Measurements from ENCODE around the gene LPGAT1.
A peak's percentile ranks its signal among the peaks of the same experiment; 100 is the strongest.
"Not testable (repeated sequence)": the region's sequence is repeated elsewhere in the genome, so short reads cannot be mapped to it uniquely, and the experiment has no call there.

The LPGAT1 gene

DNA sequence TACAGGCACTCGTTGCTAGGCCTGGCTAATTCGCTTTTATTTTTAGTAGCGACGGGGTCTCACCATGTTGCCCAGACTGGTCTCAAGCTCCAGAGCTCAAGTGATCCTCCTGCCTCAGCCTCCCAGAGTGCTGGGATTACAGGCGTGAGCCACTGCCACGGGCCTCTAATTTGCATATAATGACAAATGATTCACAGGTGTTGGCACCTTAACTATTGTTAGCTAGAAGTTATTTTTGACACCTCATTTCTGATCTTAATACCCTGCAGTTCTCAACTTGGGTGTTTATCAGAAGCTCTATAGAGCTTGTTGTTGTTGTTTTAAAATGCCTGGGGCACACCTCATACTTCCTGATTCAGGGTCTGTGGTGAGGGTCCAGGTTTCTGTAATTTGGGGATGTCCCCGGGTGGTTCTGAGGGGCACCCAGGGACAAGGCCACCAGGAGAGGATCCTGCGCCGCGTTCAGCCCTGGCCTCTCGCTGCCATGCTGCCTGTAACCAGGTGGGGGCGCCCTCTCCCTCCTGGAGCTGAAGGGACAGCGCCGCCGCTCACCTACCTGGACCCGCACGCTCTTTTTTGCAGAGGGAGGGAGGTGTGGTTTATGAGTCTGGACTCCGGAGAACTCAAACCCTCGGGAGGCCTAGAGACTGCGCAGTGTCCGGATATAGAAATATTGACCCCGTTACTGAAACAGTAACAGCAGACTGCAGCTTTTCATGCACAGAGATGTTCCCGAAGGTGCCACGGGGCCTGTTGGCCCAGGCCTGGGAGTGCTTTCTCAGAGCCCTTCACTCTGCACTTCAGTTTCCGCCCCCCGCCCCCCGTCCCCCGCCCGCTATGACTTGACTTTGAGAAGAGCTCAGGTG lies 132.2 kb downstream of the LPGAT1 start:
- ChIA-PET CTCF (interaction anchor here (0.5 to 5.4 kb wide), 31 partner anchors 13 to 860 kb away, joined by 3 to 20 read pairs (median 4); partner anchors contain the start of genes DTL and INTS7), POLR2A (ENCODE audit: low non-redundant PET) (no interaction called here)
- H3K27ac ChIP-seq = no peak overlapping the region
- TF ChIP-seq, protein P1, sequence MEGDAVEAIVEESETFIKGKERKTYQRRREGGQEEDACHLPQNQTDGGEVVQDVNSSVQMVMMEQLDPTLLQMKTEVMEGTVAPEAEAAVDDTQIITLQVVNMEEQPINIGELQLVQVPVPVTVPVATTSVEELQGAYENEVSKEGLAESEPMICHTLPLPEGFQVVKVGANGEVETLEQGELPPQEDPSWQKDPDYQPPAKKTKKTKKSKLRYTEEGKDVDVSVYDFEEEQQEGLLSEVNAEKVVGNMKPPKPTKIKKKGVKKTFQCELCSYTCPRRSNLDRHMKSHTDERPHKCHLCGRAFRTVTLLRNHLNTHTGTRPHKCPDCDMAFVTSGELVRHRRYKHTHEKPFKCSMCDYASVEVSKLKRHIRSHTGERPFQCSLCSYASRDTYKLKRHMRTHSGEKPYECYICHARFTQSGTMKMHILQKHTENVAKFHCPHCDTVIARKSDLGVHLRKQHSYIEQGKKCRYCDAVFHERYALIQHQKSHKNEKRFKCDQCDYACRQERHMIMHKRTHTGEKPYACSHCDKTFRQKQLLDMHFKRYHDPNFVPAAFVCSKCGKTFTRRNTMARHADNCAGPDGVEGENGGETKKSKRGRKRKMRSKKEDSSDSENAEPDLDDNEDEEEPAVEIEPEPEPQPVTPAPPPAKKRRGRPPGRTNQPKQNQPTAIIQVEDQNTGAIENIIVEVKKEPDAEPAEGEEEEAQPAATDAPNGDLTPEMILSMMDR (conservative IDR thresholded peaks at IDR 0.05; ENCODE audit: low read depth) = peak; percentile 95
- peak; percentile 67 for DNase-seq (ENCODE audit: low spot score)

- TF ChIP-seq, protein P1 (conservative IDR thresholded peaks at IDR 0.05; ENCODE audit: low read depth) = no peak
- POLR2A ChIA-PET (ENCODE audit: low non-redundant PET) = no interaction called here
- CTCF ChIA-PET = interaction anchor here (0.6 to 5.4 kb wide), 7 partner anchors 12 to 463 kb away, joined by 3 to 20 read pairs (median 10); partner anchors contain the start of genes DTL and INTS7
- H3K27ac ChIP-seq = no peak overlapping the region
- DNase-seq (ENCODE audit: low spot score) = no peak
These were observed 133.2 kb downstream of the LPGAT1 start for GRCh38 chr1:211697356-211697755.

- no peak overlapping the region for H3K27ac ChIP-seq
- ChIA-PET CTCF (interaction anchor here (1.6 to 5.4 kb wide), 2 partner anchors 14 to 250 kb away, joined by 6 to 20 read pairs; no protein-coding TSS in a partner anchor), POLR2A (ENCODE audit: low non-redundant PET) (no interaction called here)
- TF ChIP-seq, protein P1 (conservative IDR thresholded peaks at IDR 0.05; ENCODE audit: low read depth) = no peak
- no peak for DNase-seq (ENCODE audit: low spot score)
These were observed 135.3 kb downstream of the LPGAT1 start for GRCh38 chr1:211695135-211695816.

DNA sequence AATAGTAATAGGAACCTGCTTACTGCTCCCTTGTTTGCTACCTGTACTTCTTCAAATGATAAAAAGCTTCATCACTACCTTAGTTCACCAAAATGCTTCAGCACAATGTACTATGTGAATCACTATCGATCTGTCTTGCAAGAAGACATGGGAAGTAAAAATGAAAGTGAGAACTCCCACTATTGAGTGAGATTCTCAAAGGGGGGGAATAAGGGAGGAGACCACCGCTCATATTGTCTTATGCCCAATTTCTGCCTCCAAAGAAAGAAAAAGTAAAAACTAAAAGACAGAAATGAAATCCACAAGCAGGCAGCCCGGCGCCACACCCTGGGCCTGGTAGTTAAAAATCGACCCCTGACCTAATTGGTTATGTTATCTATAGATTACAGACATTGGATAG lies 136.7 kb downstream of the LPGAT1 start:
- POLR2A ChIA-PET (ENCODE audit: low non-redundant PET); DNase-seq (ENCODE audit: low spot score); H3K27ac ChIP-seq: not testable (repeated sequence)
- CTCF ChIA-PET = interaction anchor here (1.7 kb wide), 1 partner anchor 13 kb away, joined by 5 read pairs; no protein-coding TSS in a partner anchor
